ENCODE measurements around the gene TSKS.

Gene TSKS

GRCh38 chr19:49767967-49768581, 5.0 kb upstream of the TSKS start:
- in situ Hi-C loops (cut with MboI; ENCODE audit: low sequenced_read_pairs), result no loop called here

- in situ Hi-C loops (cut with MboI; ENCODE audit: low sequenced_read_pairs), result no loop called here
Observed at GRCh38 chr19:49767381-49767780, 4.3 kb upstream of the TSKS start.

GRCh38 chr19:49766930-49767299, 3.8 kb upstream of the TSKS start, which contains the start of gene AP2A1:
Gene AP2A1 (plus strand): TSS chr19:49767001. CDS start chr19:49767134, 133 bp downstream.
- in situ Hi-C loops (cut with MboI; ENCODE audit: low sequenced_read_pairs), result no loop called here

GRCh38 chr19:49766007-49766929, 3.2 kb upstream of the TSKS start:
- in situ Hi-C loops (cut with MboI; ENCODE audit: low sequenced_read_pairs), result no loop called here

GRCh38 chr19:49764341-49764740, 1.2 kb upstream of the TSKS start:
- in situ Hi-C loops (cut with MboI; ENCODE audit: low sequenced_read_pairs), result no loop called here

- in situ Hi-C loops (cut with MboI; ENCODE audit: low sequenced_read_pairs), result no loop called here
Observed at GRCh38 chr19:49761625-49762311, 1.3 kb downstream of the TSKS start.

GRCh38 chr19:49761249-49761624, 1.9 kb downstream of the TSKS start:
- in situ Hi-C loops (cut with MboI; ENCODE audit: low sequenced_read_pairs), result no loop called here

- in situ Hi-C loops (cut with MboI; ENCODE audit: low sequenced_read_pairs), result no loop called here
Observed at GRCh38 chr19:49758292-49758691, 4.8 kb downstream of the TSKS start.

GRCh38 chr19:49755956-49756355, 7.2 kb downstream of the TSKS start:
- in situ Hi-C loops (cut with MboI; ENCODE audit: low sequenced_read_pairs), result no loop called here

- in situ Hi-C loops (cut with MboI; ENCODE audit: low sequenced_read_pairs), result no loop called here
Observed at GRCh38 chr19:49752701-49753100, 10.4 kb downstream of the TSKS start.

GRCh38 chr19:49749771-49750170, 13.3 kb downstream of the TSKS start:
- in situ Hi-C loops (cut with MboI; ENCODE audit: low sequenced_read_pairs), result no loop called here

GRCh38 chr19:49749055-49749716, 13.9 kb downstream of the TSKS start:
- in situ Hi-C loops (cut with MboI; ENCODE audit: low sequenced_read_pairs), result no loop called here

GRCh38 chr19:49746206-49746958, 16.7 kb downstream of the TSKS start:
- in situ Hi-C loops (cut with MboI; ENCODE audit: low sequenced_read_pairs), result no loop called here

GRCh38 chr19:49744946-49745381, 18.1 kb downstream of the TSKS start:
- in situ Hi-C loops (cut with MboI; ENCODE audit: low sequenced_read_pairs), result no loop called here

GRCh38 chr19:49741210-49741844, 21.8 kb downstream of the TSKS start:
- in situ Hi-C loops (cut with MboI; ENCODE audit: low sequenced_read_pairs), result no loop called here

GRCh38 chr19:49739933-49740332, 23.2 kb downstream of the TSKS start:
- in situ Hi-C loops (cut with MboI; ENCODE audit: low sequenced_read_pairs), result no loop called here

- in situ Hi-C loops (cut with MboI; ENCODE audit: low sequenced_read_pairs), result no loop called here
Observed at GRCh38 chr19:49739098-49739497, 24.0 kb downstream of the TSKS start.

GRCh38 chr19:49738268-49738667, 24.8 kb downstream of the TSKS start:
- in situ Hi-C loops (cut with MboI; ENCODE audit: low sequenced_read_pairs), result no loop called here

- in situ Hi-C loops (cut with MboI; ENCODE audit: low sequenced_read_pairs), result no loop called here
Observed at GRCh38 chr19:49730166-49730565, 32.9 kb downstream of the TSKS start.

All from hTERT RPE-1 (cell line).